OCI-LY3 (cell line): Measurements from ENCODE around the gene SYTL3.

ENCODE experiments used
- H2AFZ ChIP-seq: fragments of 200-600, 300-600 bp; shearing (Covaris generic); 2 replicates; pipeline ENCODE4 v1.6.0; 2014; ENCODE audit warnings: antibody characterized with exemption, low read depth, low read length
- H3K27ac ChIP-seq: fragments of 200-600, 300-600 bp; sonication (generic); 2 replicates; pipeline ENCODE4 v1.5.1; 2014; ENCODE audit warnings: mild to moderate bottlenecking, low read length, moderate library complexity, mixed read lengths
- H3K27me3 ChIP-seq: fragments of 200-600, 300-600 bp; sonication (generic); 2 replicates; pipeline ENCODE4 v1.6.1; 2014; ENCODE audit warnings: low read depth, low read length, mixed read lengths
- H3K36me3 ChIP-seq: fragments of 200-600, 300-600 bp; sonication (generic); replicated peaks from 2 replicates; pipeline ENCODE3; 2014; ENCODE audit warnings: low read depth, low read length, mixed read lengths
- H3K4me1 ChIP-seq: fragments of 300-600, 200-600 bp; sonication (generic); 2 replicates; pipeline ENCODE4 v1.6.1; 2014; ENCODE audit warnings: low read length, mixed read lengths
- H3K4me2 ChIP-seq: fragments of 200-600, 300-600 bp; sonication (generic); 2 replicates; pipeline ENCODE4 v1.6.1; 2014; ENCODE audit warnings: low read length, mixed read lengths
- H3K4me3 ChIP-seq: fragments of 300-600, 200-600 bp; sonication (generic); 2 replicates; pipeline ENCODE4 v1.5.1; 2014; ENCODE audit warnings: antibody characterized with exemption, mild to moderate bottlenecking, low read length, moderate library complexity
- H3K79me2 ChIP-seq: fragments of 300-600, 200-600 bp; shearing (Covaris generic); 2 replicates; pipeline ENCODE4 v1.6.1; 2014; ENCODE audit warnings: mild to moderate bottlenecking, low read length, mixed read lengths
- H3K9ac ChIP-seq: fragments of 300-600, 200-600 bp; shearing (Covaris generic); 2 replicates; pipeline ENCODE4 v1.6.0; 2014; ENCODE audit warnings: mild to moderate bottlenecking, low read length, moderate library complexity
- H3K9me3 ChIP-seq: fragments of 200-600, 300-600 bp; shearing (Covaris generic); 2 replicates; pipeline ENCODE4 v1.6.1; 2014; ENCODE audit warnings: low read length, mixed read lengths; ENCODE audit not compliant: insufficient read depth
- H4K20me1 ChIP-seq: fragments of 200-600, 300-600 bp; sonication (generic); 2 replicates; pipeline ENCODE4 v1.6.1; 2016; ENCODE audit warnings: low read length, mixed read lengths; ENCODE audit not compliant: insufficient read depth
- EZH2phosphoT487 ChIP-seq: fragments of 200-600 bp; shearing (Covaris generic); IDR thresholded peaks from 2 replicates; pipeline ENCODE4 v1.6.1; 2018; ENCODE audit warnings: antibody characterized with exemption, mixed run types, low read depth
- TF ChIP-seq, protein P1 (sequence below): fragments of 200-600, 300-600 bp; sonication (generic); IDR thresholded peaks from 2 replicates; pipeline ENCODE4 v1.5.1; 2014; ENCODE audit warnings: antibody characterized with exemption, low read length, low read depth

Gene SYTL3

DNA sequence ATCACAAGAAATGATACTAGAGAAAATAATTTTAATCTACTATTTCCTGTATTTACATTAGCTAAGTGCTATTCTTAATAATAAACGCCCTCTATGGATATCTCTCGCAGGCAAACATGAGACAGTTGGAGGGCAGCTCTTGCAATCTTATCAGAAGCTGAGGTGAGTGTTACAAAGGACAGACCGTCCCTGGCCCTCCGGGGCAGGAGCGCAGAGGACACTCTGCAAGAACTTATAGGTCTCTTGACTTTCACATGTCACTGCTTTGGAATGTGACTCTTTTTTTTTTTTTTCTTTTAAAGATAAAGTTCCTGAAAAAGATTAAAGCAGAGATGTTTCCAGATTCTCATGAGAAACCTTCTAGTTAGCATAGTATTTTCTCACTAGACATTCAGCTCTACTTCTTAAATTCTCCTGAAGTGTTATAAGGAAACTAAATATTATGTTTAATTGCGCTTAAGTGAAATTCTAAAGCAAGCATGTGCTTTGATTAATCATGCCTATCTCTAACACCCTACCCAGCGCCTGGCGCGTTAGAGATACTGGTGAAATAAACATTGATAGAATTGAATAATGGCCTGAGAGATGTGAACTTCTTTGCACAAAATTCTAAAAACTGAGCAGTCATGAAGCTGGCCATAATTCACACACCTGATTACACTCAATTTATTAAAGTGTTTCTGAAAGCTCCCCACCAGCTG is 57.4 kb downstream of the SYTL3 start:
- Histone ChIP-seq H3K4me1 (peaks cover 26% of the 10 kb centered on the region), H2AFZ (no peak overlapping the region), H3K4me3 (peak overlapping the region; percentile 83), H3K36me3 (no peaks in the 10 kb centered on the region), H3K27me3 (peaks cover 4% of the 10 kb centered on the region; the same call in 1 of the 2 replicates), H3K9me3 (no peaks in the 10 kb centered on the region), H3K27ac (no peak overlapping the region), H4K20me1 (no peaks in the 10 kb centered on the region), H3K9ac (no peak overlapping the region), H3K4me2 (peak overlapping the region; percentile 98), H3K79me2 (no peaks in the 10 kb centered on the region)
- no peak for TF ChIP-seq EZH2phosphoT487
- TF ChIP-seq, protein P1, sequence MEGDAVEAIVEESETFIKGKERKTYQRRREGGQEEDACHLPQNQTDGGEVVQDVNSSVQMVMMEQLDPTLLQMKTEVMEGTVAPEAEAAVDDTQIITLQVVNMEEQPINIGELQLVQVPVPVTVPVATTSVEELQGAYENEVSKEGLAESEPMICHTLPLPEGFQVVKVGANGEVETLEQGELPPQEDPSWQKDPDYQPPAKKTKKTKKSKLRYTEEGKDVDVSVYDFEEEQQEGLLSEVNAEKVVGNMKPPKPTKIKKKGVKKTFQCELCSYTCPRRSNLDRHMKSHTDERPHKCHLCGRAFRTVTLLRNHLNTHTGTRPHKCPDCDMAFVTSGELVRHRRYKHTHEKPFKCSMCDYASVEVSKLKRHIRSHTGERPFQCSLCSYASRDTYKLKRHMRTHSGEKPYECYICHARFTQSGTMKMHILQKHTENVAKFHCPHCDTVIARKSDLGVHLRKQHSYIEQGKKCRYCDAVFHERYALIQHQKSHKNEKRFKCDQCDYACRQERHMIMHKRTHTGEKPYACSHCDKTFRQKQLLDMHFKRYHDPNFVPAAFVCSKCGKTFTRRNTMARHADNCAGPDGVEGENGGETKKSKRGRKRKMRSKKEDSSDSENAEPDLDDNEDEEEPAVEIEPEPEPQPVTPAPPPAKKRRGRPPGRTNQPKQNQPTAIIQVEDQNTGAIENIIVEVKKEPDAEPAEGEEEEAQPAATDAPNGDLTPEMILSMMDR: no peak

DNA sequence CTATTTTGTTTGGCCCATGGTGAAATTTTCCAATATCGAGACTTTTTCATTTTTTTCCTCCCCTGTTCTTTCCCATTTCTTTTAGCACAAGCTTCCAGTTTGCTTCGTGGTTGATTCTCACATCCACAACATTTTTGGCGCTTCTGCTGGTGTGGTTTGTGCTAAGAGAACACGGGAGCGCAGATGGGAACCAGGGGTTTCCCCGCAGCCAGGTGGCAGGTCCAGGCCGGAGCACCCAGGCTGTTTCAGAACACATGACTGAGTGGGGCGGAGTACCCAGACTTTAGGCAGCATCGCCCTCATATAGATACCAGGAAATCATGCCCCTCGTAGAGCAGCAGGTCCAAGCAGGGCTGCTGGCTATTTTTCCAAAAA is 58.0 kb downstream of the SYTL3 start:
- Histone ChIP-seq H3K9ac (peak overlapping the region; percentile 53), H2AFZ (no peak overlapping the region), H4K20me1 (no peaks in the 10 kb centered on the region), H3K36me3 (no peaks in the 10 kb centered on the region), H3K4me2 (peak overlapping the region; percentile 98), H3K27me3 (peaks cover 4% of the 10 kb centered on the region; the same call in 1 of the 2 replicates), H3K4me1 (peaks cover 26% of the 10 kb centered on the region), H3K9me3 (no peaks in the 10 kb centered on the region), H3K27ac (peak overlapping the region; percentile 31), H3K4me3 (peak overlapping the region; percentile 83), H3K79me2 (no peaks in the 10 kb centered on the region)
- no peak for TF ChIP-seq EZH2phosphoT487
- TF ChIP-seq, protein P1: no peak

DNA sequence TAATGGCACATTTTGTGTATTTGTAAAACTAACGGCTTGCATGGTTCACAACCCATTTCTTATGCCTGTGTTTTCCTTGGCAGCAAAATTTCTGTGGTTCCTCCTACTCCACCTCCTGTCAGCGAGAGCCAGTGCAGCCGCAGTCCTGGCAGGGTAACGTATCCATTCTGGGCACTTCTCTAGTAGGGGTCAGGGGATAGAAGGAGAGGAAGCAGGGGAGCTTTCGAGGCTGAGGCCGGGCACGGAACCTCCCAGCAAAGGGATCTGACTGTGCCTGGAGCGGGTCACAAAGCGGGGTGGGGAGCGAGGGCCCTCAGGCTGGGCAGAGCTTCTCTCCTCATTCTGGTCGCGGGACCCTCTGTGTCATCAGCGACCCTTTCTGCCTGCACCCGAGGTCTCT is 58.4 kb downstream of the SYTL3 start:
- Histone ChIP-seq H3K4me3 (peak overlapping the region; percentile 83), H3K4me2 (peak overlapping the region; percentile 98), H3K4me1 (peaks cover 26% of the 10 kb centered on the region), H3K9me3 (no peaks in the 10 kb centered on the region), H2AFZ (peak overlapping the region; percentile 82), H3K79me2 (no peaks in the 10 kb centered on the region), H4K20me1 (no peaks in the 10 kb centered on the region), H3K27me3 (peaks cover 4% of the 10 kb centered on the region; the same call in 1 of the 2 replicates), H3K9ac (peak overlapping the region; percentile 53), H3K27ac (peak overlapping the region; percentile 31), H3K36me3 (no peaks in the 10 kb centered on the region)
- TF ChIP-seq EZH2phosphoT487: no peak
- TF ChIP-seq, protein P1: no peak

DNA sequence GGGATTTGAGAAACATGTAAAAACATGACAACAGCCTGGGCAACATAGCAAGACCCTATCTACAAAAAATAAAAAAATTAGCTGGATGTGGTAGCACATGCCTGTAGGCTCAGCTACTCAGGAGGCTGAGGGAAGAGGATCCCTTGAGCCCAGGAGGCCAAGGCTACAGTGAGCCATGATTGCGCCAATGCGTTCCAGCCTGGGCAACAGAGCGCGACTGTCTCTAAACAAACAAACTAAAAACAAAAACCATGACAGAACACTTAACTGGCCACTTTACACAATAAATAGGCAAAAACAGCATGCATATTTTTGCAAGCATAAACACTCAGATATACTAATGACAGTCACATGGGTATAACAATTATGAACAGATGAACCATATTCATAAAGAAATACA is 60.0 kb downstream of the SYTL3 start:
- H3K27ac ChIP-seq: no peak overlapping the region
- H3K79me2 ChIP-seq: no peaks in the 10 kb centered on the region
- no peaks in the 10 kb centered on the region for H3K9me3 ChIP-seq
- no peaks in the 10 kb centered on the region for H3K36me3 ChIP-seq
- no peak overlapping the region for H3K4me3 ChIP-seq
- H3K27me3 ChIP-seq: peaks cover 4% of the 10 kb centered on the region; the same call in 1 of the 2 replicates
- no peak for TF ChIP-seq EZH2phosphoT487
- TF ChIP-seq, protein P1: no peak
- no peak overlapping the region for H3K9ac ChIP-seq
- H3K4me1 ChIP-seq: peaks cover 26% of the 10 kb centered on the region
- H3K4me2 ChIP-seq: no peak overlapping the region
- H2AFZ ChIP-seq: no peak overlapping the region
- no peaks in the 10 kb centered on the region for H4K20me1 ChIP-seq
